ENCODE results near the gene ESR1. TPM values are rescaled to one million over a fixed set of nuclear protein-coding genes. Genes with fewer than 3 reads are reported as not detected.

Gene ESR1
- total and polyA plus RNA-seq, 7 experiments from 2014 or later = 0.59 to 5.2 (median 2.8) TPM

- Mint-ChIP-seq H3K9me3 (peaks cover 0 to 2% (median 0%) of the 10 kb centered on the region in 11 donors), H3K36me3 (peaks cover 12 to 59% (median 50%) of the 10 kb centered on the region in 5 donors), H3K4me1 (peaks cover 22 to 64% (median 56%) of the 10 kb centered on the region in 7 donors), H3K27me3 (no peaks in the 10 kb centered on the region), H3K4me3 (no peak overlapping the region), H3K27ac (peak overlapping the region in 5 of 9 donors; percentile 14 to 64 (median 47))
- ChIA-PET CTCF (interaction anchor here (0.6 to 1.0 kb wide), 2 partner anchors 42 to 91 kb away, joined by 3 to 8 read pairs; no protein-coding TSS in a partner anchor), POLR2A (interaction anchor here (1.0 to 1.2 kb wide), 2 partner anchors 8 to 9 kb away, joined by 3 to 5 read pairs; no protein-coding TSS in a partner anchor)
- peaks cover 36 to 63% (median 37%) of the 10 kb centered on the region in 3 experiments for H3K36me3 ChIP-seq (ENCODE audit: control insufficient read depth in 2 of 3, insufficient read depth in 3 of 3, low read length in 3 of 3)
- no peak for ATAC-seq
- H3K27ac ChIP-seq (ENCODE audit: low read depth, low read length) = no peak overlapping the region
- peaks cover 3 to 30% of the 10 kb centered on the region in 2 donors for H3K4me1 ChIP-seq (ENCODE audit: control insufficient read depth in 2 of 2, insufficient read depth in 2 of 2, low read length in 2 of 2)
- H3K9me3 ChIP-seq (ENCODE audit: control insufficient read depth in 2 of 3, low read length in 3 of 3) = no peaks in the 10 kb centered on the region
- H3K4me3 ChIP-seq (ENCODE audit: low read length) = no peak overlapping the region
- H3K27me3 ChIP-seq (ENCODE audit: control insufficient read depth in 2 of 2, insufficient read depth in 2 of 2, low read length in 2 of 2) = no peaks in the 10 kb centered on the region
- intact Hi-C loops (cut with micrococcal nuclease) = no loop called here
- DNase-seq = no peak
Observed at GRCh38 chr6:152176268-152176667, 368.8 kb downstream of the ESR1 start.

Measured in naive thymus-derived CD4-positive, alpha-beta T cell (primary cell).